K562 (cell line): ENCODE measurements around the gene FASTK. TPM values are rescaled to one million over a fixed set of nuclear protein-coding genes. Genes with fewer than 3 reads are reported as not detected.

Experiments used
- ATF3 ChIP-seq, 2 experiments: fragments of 450-650 bp in 1 of 2; sonication (generic) in 1 of 2; formaldehyde crosslinking in 1 of 2; IDR thresholded peaks in 1 of 2; conservative IDR thresholded peaks in 1 of 2; 2 replicates each; pipeline versions ENCODE4 v1.6.1 to v1.8.1; 2016 to 2023; ENCODE audit warnings: mild to moderate bottlenecking in 2 of 2, moderate library complexity in 2 of 2, inconsistent platforms in 1 of 2, missing genetic modification reagents in 1 of 2
- BHLHE40 ChIP-seq: IDR thresholded peaks from 2 replicates; pipeline ENCODE4 v1.6.1; 2011; ENCODE audit warnings: low read length, improper control_type of control experiment
- C11orf30 ChIP-seq: fragments of 450-650 bp; IDR thresholded peaks from 2 replicates; pipeline ENCODE4 v1.6.1; 2016; ENCODE audit warnings: low read depth, mild to moderate bottlenecking
- CCAR2 ChIP-seq: fragments of 200-400 bp; formaldehyde crosslinking; IDR thresholded peaks from 2 replicates; pipeline ENCODE4 v1.6.1; 2017; ENCODE audit warnings: mild to moderate bottlenecking, low read depth, low read length
- CTBP1 ChIP-seq: fragments of 450-650 bp; IDR thresholded peaks from 2 replicates; pipeline ENCODE4 v1.6.1; 2016; ENCODE audit warnings: borderline replicate concordance
- ESRRB ChIP-seq: fragments of 250-450 bp; sonication (Bioruptor Pico); IDR thresholded peaks from 2 replicates; pipeline ENCODE4 v1.5.0; 2020; ENCODE audit warnings: mild to moderate bottlenecking, moderate library complexity, borderline replicate concordance
- HES1 ChIP-seq: fragments of 450-650 bp; IDR thresholded peaks from 2 replicates; pipeline ENCODE4 v1.6.1; 2016; ENCODE audit warnings: low read depth, mild to moderate bottlenecking, moderate library complexity
- HIVEP1 ChIP-seq: fragments of 250-450 bp; sonication (Bioruptor Pico); IDR thresholded peaks from 2 replicates; pipeline ENCODE4 v1.4.0; 2020; ENCODE audit warnings: mild to moderate bottlenecking
- MCM3 ChIP-seq: fragments of 450-650 bp; IDR thresholded peaks from 2 replicates; pipeline ENCODE4 v1.6.1; 2016
- PRMT5 ChIP-seq: sonication (generic); formaldehyde crosslinking; IDR thresholded peaks from 2 replicates; pipeline ENCODE4 v1.5.0; 2020; ENCODE audit warnings: missing genetic modification reagents
- PRPF4 ChIP-seq: fragments of 200-400 bp; formaldehyde crosslinking; IDR thresholded peaks from one replicate; pipeline ENCODE4 v1.6.1; 2017; ENCODE audit warnings: low read length, low read depth, mild to moderate bottlenecking; ENCODE audit not compliant: insufficient read depth, poor library complexity, severe bottlenecking
- RFX5 ChIP-seq: IDR thresholded peaks from 2 replicates; pipeline ENCODE4 v1.6.1; 2011; ENCODE audit warnings: low read depth, mild to moderate bottlenecking, improper control_type of control experiment, low read length
- SREBF2 ChIP-seq: sonication (generic); formaldehyde crosslinking; IDR thresholded peaks from 2 replicates; pipeline ENCODE4 v1.4.0; 2020; ENCODE audit warnings: mild to moderate bottlenecking, missing genetic modification reagents
- YBX1 ChIP-seq: fragments of 450-650 bp; IDR thresholded peaks from 2 replicates; pipeline ENCODE4 v1.7.1; 2016; ENCODE audit warnings: mild to moderate bottlenecking
- ZBTB7A ChIP-seq: IDR thresholded peaks from 2 replicates; pipeline ENCODE4 v1.6.1; 2011; ENCODE audit warnings: low read depth, mild to moderate bottlenecking, low read length, moderate library complexity, borderline replicate concordance; ENCODE audit not compliant: control insufficient read depth
- ZHX1 ChIP-seq: fragments of 150-350 bp; conservative IDR thresholded peaks from 2 replicates; pipeline ENCODE4 v1.6.1; 2014; ENCODE audit warnings: low read length
- ZNF124 ChIP-seq: sonication (generic); formaldehyde crosslinking; IDR thresholded peaks from 2 replicates; pipeline ENCODE4 v1.8.1; 2022; ENCODE audit warnings: missing genetic modification reagents
- ZNF263 ChIP-seq: sonication (generic); formaldehyde crosslinking; IDR thresholded peaks from 2 replicates; pipeline ENCODE4 v1.8.0; 2022; ENCODE audit warnings: mild to moderate bottlenecking, missing genetic modification reagents, borderline replicate concordance
- ZNF408 ChIP-seq: fragments of 250-450 bp; sonication (Bioruptor Pico); IDR thresholded peaks from 2 replicates; pipeline ENCODE4 v1.4.0; 2020; ENCODE audit warnings: low read depth, mild to moderate bottlenecking, moderate library complexity
- ZNF583 ChIP-seq: fragments of 250-450 bp; sonication (Bioruptor Pico); IDR thresholded peaks from 2 replicates; pipeline ENCODE4 v1.4.0; 2020
- ZNF589 ChIP-seq: fragments of 200-800 bp; sonication (Bioruptor generic); IDR thresholded peaks from 2 replicates; pipeline ENCODE4 v1.6.1; 2016; ENCODE audit warnings: low read depth, missing genetic modification characterization, missing compliant biosample characterization
- ZSCAN29 ChIP-seq: fragments of 450-650 bp; IDR thresholded peaks from 2 replicates; pipeline ENCODE4 v1.6.1; 2017
- polyA plus RNA-seq, 8 experiments: library from polyadenylated mRNA; depleted of rRNA in 4 of 8; stranded (reverse) in 5 of 8; unstranded in 3 of 8; fragments of >200 nt; fragmentation: Nextera tagmentation in 2 of 8; fragmentation: Illumina TruSeq in 1 of 8; extraction: Ambion mirVana in 2 of 8; extraction: Trizol in 1 of 8; gene quantifications; 2 replicates each; pipeline versions ENCODE4 v1.2.1 to v1.2.3, GENCODE V29; 2011 to 2014; ENCODE audit warnings: inconsistent platforms in 1 of 8, missing spikeins in 1 of 8
- total RNA-seq, 7 experiments: library from RNA; depleted of rRNA in 6 of 7; stranded (reverse); fragments of >200 nt in 6 of 7; fragmentation: Illumina TruSeq in 2 of 7; extraction: Trizol in 2 of 7; gene quantifications; 2 replicates each; pipeline versions ENCODE4 v1.2.1 to v1.2.3, GENCODE V29; 2011 to 2021; ENCODE audit warnings: low replicate concordance in 1 of 7
- TF ChIP-seq, protein P1 (sequence below): sonication (generic); formaldehyde crosslinking; IDR thresholded peaks from 2 replicates; pipeline ENCODE4 v1.5.0; 2020; ENCODE audit warnings: missing genetic modification reagents

Gene FASTK
- total and polyA plus RNA-seq, 9 of the 15 experiments (the other 6 are each of a cell fraction or from before 2014, with no cell fraction given) = 0.51 to 150 (median 48.2) TPM

- TF ChIP-seq CTBP1 (peak; percentile 85; the same call in 1 of the 2 replicates), ZSCAN29 (no peak), HIVEP1 (CRISPR knock-in tag) (no peak), CCAR2 (no peak), ZNF589 (CRISPR knock-in tag) (no peak), BHLHE40 (no peak), PRPF4 (peak; percentile 49), ZNF263 (CRISPR knock-in tag) (peak; percentile 77), MCM3 (no peak), ESRRB (CRISPR knock-in tag) (no peak), HES1 (no peak), C11orf30 (no peak), ZHX1 (no peak), ZNF124 (CRISPR knock-in tag) (no peak), YBX1 (no peak), ZNF583 (CRISPR knock-in tag) (peak; percentile 34; the same call in 1 of the 2 replicates), ZBTB7A (peak; percentile 60), ZNF408 (CRISPR knock-in tag) (no peak), PRMT5 (no peak), SREBF2 (CRISPR knock-in tag) (no peak), RFX5 (no peak), ATF3 (IDR thresholded peaks at IDR 0.05) (no peak), ATF3 (CRISPR knock-in tag; conservative IDR thresholded peaks at IDR 0.05) (no peak)
- TF ChIP-seq, protein P1, sequence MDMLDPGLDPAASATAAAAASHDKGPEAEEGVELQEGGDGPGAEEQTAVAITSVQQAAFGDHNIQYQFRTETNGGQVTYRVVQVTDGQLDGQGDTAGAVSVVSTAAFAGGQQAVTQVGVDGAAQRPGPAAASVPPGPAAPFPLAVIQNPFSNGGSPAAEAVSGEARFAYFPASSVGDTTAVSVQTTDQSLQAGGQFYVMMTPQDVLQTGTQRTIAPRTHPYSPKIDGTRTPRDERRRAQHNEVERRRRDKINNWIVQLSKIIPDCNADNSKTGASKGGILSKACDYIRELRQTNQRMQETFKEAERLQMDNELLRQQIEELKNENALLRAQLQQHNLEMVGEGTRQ (CRISPR knock-in tag) = peak; percentile 54
Observed at GRCh38 chr7:151085691-151086620, 5.3 kb upstream of the FASTK start, which contains the start of gene AGAP3 (continued).
